HL-60 (cell line): Measurements from ENCODE around the gene INAVA.

Experiments
- DNase-seq, 2 experiments: peaks; one replicate each; pipeline ENCODE4 v3.0.0-alpha.2; 2010 to 2020; ENCODE audit warnings: low read depth in 1 of 2, low spot score in 1 of 2
- H3K27ac ChIP-seq: fragments of 250-450 bp; sonication (Bioruptor Pico); replicated peaks from 2 replicates; pipeline ENCODE4 v1.5.1; 2020; ENCODE audit warnings: mild to moderate bottlenecking, moderate library complexity
- H3K27me3 ChIP-seq: fragments of 250-450 bp; sonication (Bioruptor Pico); 2 replicates; pipeline ENCODE4 v1.5.1; 2021; ENCODE audit warnings: mild to moderate bottlenecking, moderate library complexity; ENCODE audit not compliant: insufficient read depth, poor library complexity, severe bottlenecking
- H3K4me3 ChIP-seq: replicated peaks from 2 replicates; pipeline ENCODE4 v1.5.1; 2011; ENCODE audit warnings: mild to moderate bottlenecking, control low read depth, low read length; ENCODE audit not compliant: insufficient read depth
- CTCF ChIP-seq: IDR thresholded peaks from one replicate; pipeline ENCODE4 v1.5.1; 2011; ENCODE audit warnings: low read length, control low read depth, inconsistent platforms; ENCODE audit not compliant: insufficient read depth
- GABPA ChIP-seq: IDR thresholded peaks from 2 replicates; pipeline ENCODE4 v1.6.1; 2012; ENCODE audit warnings: low read depth
- POLR2AphosphoS5 ChIP-seq: IDR thresholded peaks from 2 replicates; pipeline ENCODE4 v1.6.1; 2012; ENCODE audit warnings: low read depth
- REST ChIP-seq: IDR thresholded peaks from 2 replicates; pipeline ENCODE4 v1.6.1; 2012; ENCODE audit warnings: low read depth; ENCODE audit not compliant: insufficient replicate concordance
- SPI1 ChIP-seq: IDR thresholded peaks from 2 replicates; pipeline ENCODE4 v1.6.1; 2012; ENCODE audit warnings: low read depth, mild to moderate bottlenecking, borderline replicate concordance

INAVA gene

GRCh38 chr1:200874694-200875093, 20.0 kb upstream of the INAVA start:
- no peak overlapping the region for H3K4me3 ChIP-seq
- no peak overlapping the region for H3K27ac ChIP-seq
- no peak for DNase-seq
- TF ChIP-seq GABPA: no peak
- no peak for TF ChIP-seq REST
- TF ChIP-seq CTCF: no peak
- TF ChIP-seq POLR2AphosphoS5: no peak
- TF ChIP-seq SPI1: no peak
- no peaks in the 10 kb centered on the region for H3K27me3 ChIP-seq

GRCh38 chr1:200875416-200875815, 19.3 kb upstream of the INAVA start:
- H3K27ac ChIP-seq: no peak overlapping the region
- TF ChIP-seq REST: no peak
- TF ChIP-seq CTCF: no peak
- no peak for TF ChIP-seq SPI1
- no peak for TF ChIP-seq GABPA
- TF ChIP-seq POLR2AphosphoS5: no peak
- H3K4me3 ChIP-seq: no peak overlapping the region
- no peaks in the 10 kb centered on the region for H3K27me3 ChIP-seq
- no peak for DNase-seq

GRCh38 chr1:200877010-200877409, 17.7 kb upstream of the INAVA start:
- H3K27me3 ChIP-seq: no peaks in the 10 kb centered on the region
- H3K27ac ChIP-seq: no peak overlapping the region
- no peak overlapping the region for H3K4me3 ChIP-seq
- TF ChIP-seq CTCF (no peak), GABPA (no peak), REST (no peak), SPI1 (no peak), POLR2AphosphoS5 (no peak)
- no peak for DNase-seq
